GM21737 (cell line): ENCODE results near the gene TBC1D20.
"Not testable (repeated sequence)": the region's sequence is repeated elsewhere in the genome, so short reads cannot be mapped to it uniquely, and the experiment has no call there.

ENCODE experiments used
- ATAC-seq: cut with Tn5 transposase; IDR thresholded peaks from one replicate; pipeline ENCODE4 v1.9.1; 2021; ENCODE audit warnings: mild to moderate bottlenecking, moderate library complexity; ENCODE audit not compliant: unreplicated experiment

TBC1D20 gene

GRCh38 chr20:476561-477249 is 14.4 kb upstream of the TBC1D20 start:
- ATAC-seq = not testable (repeated sequence)

- no peak for ATAC-seq
These were observed 13.4 kb upstream of the TBC1D20 start for GRCh38 chr20:475463-476357.

- no peak for ATAC-seq
These were observed 12.2 kb upstream of the TBC1D20 start for GRCh38 chr20:474581-474980.

GRCh38 chr20:472889-473292 is 10.6 kb upstream of the TBC1D20 start:
- no peak for ATAC-seq

GRCh38 chr20:472137-472846 is 10.0 kb upstream of the TBC1D20 start:
- ATAC-seq = no peak

- no peak for ATAC-seq
These were observed 7.6 kb upstream of the TBC1D20 start for GRCh38 chr20:469746-470490.

- no peak for ATAC-seq
These were observed 5.4 kb upstream of the TBC1D20 start for GRCh38 chr20:467755-468154.

- peak; percentile 35 for ATAC-seq
These were observed 807 bp downstream of the TBC1D20 start for GRCh38 chr20:461254-462198.

GRCh38 chr20:460707-461106 is 1.6 kb downstream of the TBC1D20 start:
- no peak for ATAC-seq

- ATAC-seq = no peak
These were observed 2.2 kb downstream of the TBC1D20 start for GRCh38 chr20:460180-460579.

- no peak for ATAC-seq
These were observed 3.6 kb downstream of the TBC1D20 start for GRCh38 chr20:458776-459175.

- no peak for ATAC-seq
These were observed 7.4 kb downstream of the TBC1D20 start for GRCh38 chr20:454951-455350.

- ATAC-seq = not testable (repeated sequence)
These were observed 10.3 kb downstream of the TBC1D20 start for GRCh38 chr20:452021-452420.

- no peak for ATAC-seq
These were observed 16.6 kb downstream of the TBC1D20 start for GRCh38 chr20:445514-446336.

GRCh38 chr20:444862-445426 is 17.4 kb downstream of the TBC1D20 start:
- no peak for ATAC-seq

GRCh38 chr20:444117-444516 is 18.2 kb downstream of the TBC1D20 start:
- no peak for ATAC-seq

- ATAC-seq = no peak
These were observed 19.0 kb downstream of the TBC1D20 start for GRCh38 chr20:443223-443775.

GRCh38 chr20:440636-441035 is 21.7 kb downstream of the TBC1D20 start:
- ATAC-seq = no peak
